Kidney (tissue), 14 donors: Measurements from ENCODE around the gene CYB5R4. TPM values are rescaled to one million over a fixed set of nuclear protein-coding genes. Genes with fewer than 3 reads are reported as not detected.

Experiments used
- DNase-seq, 5 donors: peaks; one replicate each; pipeline ENCODE4 v3.0.0-alpha.2; 2013 to 2020
- FAIRE-seq: peaks from 2 replicates; lab custom pipeline; 2012; peaks lifted over from hg19 to GRCh38; lab: Jason Lieb, UNC
- H3K27ac ChIP-seq, 2 donors: one replicate each; pipeline ENCODE4 v1.7.0; 2013; ENCODE audit warnings: low read depth in 2 of 2, low read length in 2 of 2, inconsistent platforms in 1 of 2
- H3K27me3 ChIP-seq: one replicate; pipeline ENCODE4 v1.7.1; 2013; ENCODE audit warnings: low read length, inconsistent platforms; ENCODE audit not compliant: control insufficient read depth, insufficient read depth
- H3K36me3 ChIP-seq, 3 donors: one replicate each; pipeline versions ENCODE4 v1.7.0 to v1.7.1; 2013; ENCODE audit warnings: low read length in 3 of 3, control low read depth in 1 of 3, inconsistent platforms in 1 of 3; ENCODE audit not compliant: insufficient read depth in 3 of 3, control insufficient read depth in 2 of 3
- H3K4me1 ChIP-seq, 3 donors: one replicate each; pipeline versions ENCODE4 v1.7.0 to v1.7.1; 2013; ENCODE audit warnings: low read length in 3 of 3, inconsistent platforms in 1 of 3, low read depth in 1 of 3; ENCODE audit not compliant: control insufficient read depth in 2 of 3, insufficient read depth in 2 of 3
- H3K4me3 ChIP-seq, 3 donors: one replicate each; pipeline versions ENCODE4 v1.7.0 to v1.8.1; 2013; ENCODE audit warnings: low read length in 3 of 3, control low read depth in 1 of 3, inconsistent platforms in 1 of 3
- H3K9ac ChIP-seq, 3 donors: one replicate each; pipeline versions ENCODE4 v1.7.0 to v1.7.1; 2013; ENCODE audit warnings: low read length in 3 of 3, control low read depth in 1 of 3, inconsistent platforms in 1 of 3
- H3K9me3 ChIP-seq, 3 donors: one replicate each; pipeline versions ENCODE4 v1.7.0 to v1.7.1; 2013; ENCODE audit warnings: low read length in 3 of 3, control low read depth in 1 of 3, inconsistent platforms in 1 of 3; ENCODE audit not compliant: control insufficient read depth in 2 of 3, insufficient read depth in 1 of 3
- intact Hi-C: fragments of 100-400 bp; cut with DNase I; formaldehyde crosslinking; loops from one replicate; pipeline ENCODE4 v1.11.1; 2022
- polyA plus RNA-seq: library from polyadenylated mRNA; stranded (reverse); fragments of 350-450 nt; fragmentation: Illumina TruSeq; extraction: RNeasy Lipid Tissue Mini Kit (QIAGEN cat#74804); gene quantifications from one replicate; pipeline ENCODE4 v1.2.3, GENCODE V29; 2014; ENCODE audit warnings: low read depth, low replicate concordance; ENCODE audit not compliant: insufficient read depth
- total RNA-seq: library from RNA; stranded (reverse); fragmentation: NEBNext Ultra II Directional; extraction: Animal tissue kit (Norgen Biotek cat#: 25700); gene quantifications from one replicate; pipeline ENCODE4 v1.2.1, GENCODE V29; 2021
- TF ChIP-seq, protein P1 (sequence below): IDR thresholded peaks from 3 replicates; pipeline ENCODE4 v1.5.1; 2012; ENCODE audit warnings: mild to moderate bottlenecking, moderate library complexity, borderline replicate concordance; ENCODE audit not compliant: insufficient read depth; ENCODE audit errors: extremely low read depth
- donor health status: control.
- donor health status: control.
- donor health status: control.
- donor health status: control.
- donor health status: control.
- donor health status: DM: yes; HTN: yes; CAD: no.
- donor health status: Normal renal cell carcinoma (clear cell type).

The CYB5R4 gene
- total and polyA plus RNA-seq, 2 donors from 2014 or later = 8.0 to 18.7 TPM

DNA sequence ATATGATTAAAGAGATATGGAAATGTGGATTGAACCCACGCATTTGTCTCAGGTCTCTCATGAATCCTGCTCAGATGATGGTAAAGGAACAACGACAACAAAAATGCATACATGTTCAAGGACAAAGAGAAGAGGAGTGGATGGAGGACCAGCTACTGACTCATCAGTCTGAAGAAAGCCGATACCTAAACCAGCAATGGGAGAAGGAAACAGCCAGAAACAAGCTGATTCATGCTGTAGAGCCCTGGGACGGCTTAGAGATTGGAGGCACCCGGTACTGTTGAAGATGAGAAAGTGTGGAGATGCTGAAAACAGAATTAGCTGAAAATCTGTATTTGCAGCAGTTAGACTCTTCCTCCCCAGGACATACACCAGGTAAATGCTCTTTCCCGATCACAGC is 20.8 kb upstream of the CYB5R4 start:
- Histone ChIP-seq H3K9me3 (no peaks in the 10 kb centered on the region), H3K36me3 (no peaks in the 10 kb centered on the region), H3K4me1 (no peaks in the 10 kb centered on the region), H3K27me3 (no peaks in the 10 kb centered on the region), H3K9ac (no peak overlapping the region), H3K27ac (no peak overlapping the region), H3K4me3 (no peak overlapping the region)
- FAIRE-seq (no peak), DNase-seq (no peak)
- TF ChIP-seq, protein P1, sequence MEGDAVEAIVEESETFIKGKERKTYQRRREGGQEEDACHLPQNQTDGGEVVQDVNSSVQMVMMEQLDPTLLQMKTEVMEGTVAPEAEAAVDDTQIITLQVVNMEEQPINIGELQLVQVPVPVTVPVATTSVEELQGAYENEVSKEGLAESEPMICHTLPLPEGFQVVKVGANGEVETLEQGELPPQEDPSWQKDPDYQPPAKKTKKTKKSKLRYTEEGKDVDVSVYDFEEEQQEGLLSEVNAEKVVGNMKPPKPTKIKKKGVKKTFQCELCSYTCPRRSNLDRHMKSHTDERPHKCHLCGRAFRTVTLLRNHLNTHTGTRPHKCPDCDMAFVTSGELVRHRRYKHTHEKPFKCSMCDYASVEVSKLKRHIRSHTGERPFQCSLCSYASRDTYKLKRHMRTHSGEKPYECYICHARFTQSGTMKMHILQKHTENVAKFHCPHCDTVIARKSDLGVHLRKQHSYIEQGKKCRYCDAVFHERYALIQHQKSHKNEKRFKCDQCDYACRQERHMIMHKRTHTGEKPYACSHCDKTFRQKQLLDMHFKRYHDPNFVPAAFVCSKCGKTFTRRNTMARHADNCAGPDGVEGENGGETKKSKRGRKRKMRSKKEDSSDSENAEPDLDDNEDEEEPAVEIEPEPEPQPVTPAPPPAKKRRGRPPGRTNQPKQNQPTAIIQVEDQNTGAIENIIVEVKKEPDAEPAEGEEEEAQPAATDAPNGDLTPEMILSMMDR = no peak
- intact Hi-C loops = no loop called here

DNA sequence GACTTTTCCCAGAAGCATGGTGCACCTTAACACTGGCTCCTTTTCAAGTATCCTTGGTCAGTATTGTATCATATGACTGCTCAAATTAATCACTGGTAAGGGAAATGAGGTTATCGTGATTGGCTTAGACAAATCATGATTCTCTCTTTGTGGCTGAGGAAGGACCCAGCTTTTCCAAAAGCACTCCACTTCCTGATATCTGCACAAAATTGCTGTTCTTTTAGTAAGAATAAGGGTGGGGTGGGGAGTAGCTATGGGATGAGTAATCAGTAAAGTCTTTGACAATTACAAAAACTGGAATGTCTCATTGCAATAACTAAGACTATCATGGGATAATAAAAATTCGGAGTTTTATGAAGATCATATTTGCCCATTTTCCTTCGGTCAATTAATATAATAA is 15.3 kb upstream of the CYB5R4 start:
- Histone ChIP-seq H3K4me1 (no peaks in the 10 kb centered on the region), H3K27me3 (no peaks in the 10 kb centered on the region), H3K9me3 (no peaks in the 10 kb centered on the region), H3K9ac (no peak overlapping the region), H3K36me3 (no peaks in the 10 kb centered on the region), H3K4me3 (no peak overlapping the region), H3K27ac (no peak overlapping the region)
- no peak for DNase-seq
- TF ChIP-seq, protein P1 = no peak
- FAIRE-seq = no peak
- intact Hi-C loops = no loop called here

DNA sequence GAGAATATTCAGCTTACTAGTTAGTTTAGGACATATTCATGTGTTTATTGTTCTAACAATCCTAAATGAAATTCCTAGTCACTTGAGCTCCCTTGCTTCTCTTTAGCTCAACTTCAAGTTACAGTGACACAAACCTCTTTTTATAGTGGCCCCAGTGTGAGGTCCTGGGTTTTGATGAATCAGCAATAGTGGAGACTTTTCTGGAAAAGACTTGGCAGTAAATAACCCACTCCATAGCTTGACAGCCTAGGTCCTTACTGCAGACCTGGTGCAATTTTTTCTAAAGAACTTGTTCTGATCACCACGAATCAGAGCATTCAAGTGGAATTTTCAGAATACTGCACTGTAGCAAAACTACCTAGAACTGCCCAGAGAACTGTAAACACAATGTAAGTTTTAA is 13.2 kb upstream of the CYB5R4 start:
- no peaks in the 10 kb centered on the region for H3K9me3 ChIP-seq
- H3K4me3 ChIP-seq = no peak overlapping the region
- FAIRE-seq (no peak), DNase-seq (no peak)
- H3K27ac ChIP-seq = no peak overlapping the region
- intact Hi-C loops = no loop called here
- H3K27me3 ChIP-seq = no peaks in the 10 kb centered on the region
- H3K36me3 ChIP-seq = no peaks in the 10 kb centered on the region
- no peaks in the 10 kb centered on the region for H3K4me1 ChIP-seq
- TF ChIP-seq, protein P1 = no peak
- no peak overlapping the region for H3K9ac ChIP-seq

DNA sequence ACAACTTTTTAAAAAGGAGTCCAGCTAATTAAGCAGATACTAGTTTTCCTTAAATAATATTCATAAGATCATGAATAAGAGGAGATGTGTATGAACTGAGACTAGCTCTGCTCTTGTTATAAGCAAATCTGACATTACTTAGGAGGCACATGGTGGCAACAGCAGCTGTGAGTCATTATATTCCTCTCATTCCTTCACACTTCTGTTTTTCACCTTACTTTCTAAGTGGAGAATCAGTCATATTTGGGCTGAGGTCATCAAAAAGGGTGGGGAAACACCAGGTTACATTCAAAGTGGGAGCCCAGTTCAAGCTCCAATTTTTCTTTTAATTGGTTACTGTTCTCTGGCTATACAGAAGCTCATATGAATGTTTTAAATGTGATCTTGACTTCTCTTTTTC is 12.3 kb upstream of the CYB5R4 start:
- Histone ChIP-seq H3K27me3 (peaks cover 9% of the 10 kb centered on the region), H3K9me3 (no peaks in the 10 kb centered on the region), H3K4me3 (no peak overlapping the region), H3K27ac (no peak overlapping the region), H3K9ac (no peak overlapping the region), H3K36me3 (no peaks in the 10 kb centered on the region), H3K4me1 (no peaks in the 10 kb centered on the region)
- FAIRE-seq (no peak), DNase-seq (no peak)
- intact Hi-C loops = no loop called here
- TF ChIP-seq, protein P1 = no peak
